Measurements from ENCODE around the gene PTPRG. TPM values are rescaled to one million over a fixed set of nuclear protein-coding genes. Genes with fewer than 3 reads are reported as not detected.

The PTPRG gene
- total and polyA plus RNA-seq, 2 donors (not counting 1 experiment from before 2014, with no cell fraction given): 67.0 to 97.9 TPM

- Histone ChIP-seq H3K9me3 (ENCODE audit: control insufficient read depth, insufficient read depth, low read depth, low read length) (no peaks in the 10 kb centered on the region), H3K27me3 (ENCODE audit: control insufficient read depth, insufficient read depth, low read length) (no peaks in the 10 kb centered on the region), H3K27ac (ENCODE audit: insufficient read depth, low read length) (no peak overlapping the region), H3K4me3 (replicated peaks in 1 of 4; ENCODE audit: control extremely low read depth in 1 of 4, insufficient read depth in 1 of 4, low read depth in 3 of 4, low read length in 4 of 4) (no peak overlapping the region), H3K4me1 (ENCODE audit: control insufficient read depth, extremely low read depth, insufficient read depth, low read length) (peaks cover 3% of the 10 kb centered on the region), H4K20me1 (ENCODE audit: control insufficient read depth, extremely low read depth, insufficient read depth, low read length) (no peaks in the 10 kb centered on the region), H3K36me3 (ENCODE audit: control insufficient read depth, insufficient read depth, low read length) (no peaks in the 10 kb centered on the region), H3K79me2 (ENCODE audit: control insufficient read depth, insufficient read depth, low read length) (no peaks in the 10 kb centered on the region), H2AFZ (ENCODE audit: low read length) (no peak overlapping the region), H3K4me2 (ENCODE audit: extremely low read depth, insufficient read depth, low read length) (no peak overlapping the region), H3K9ac (ENCODE audit: insufficient read depth, low read length) (no peak overlapping the region)
- TF ChIP-seq EZH2 (IDR thresholded peaks at IDR 0.05; ENCODE audit: low read length, missing control alignments) (no peak), CTCF (conservative IDR thresholded peaks at IDR 0.05 in 1 of 2, IDR thresholded peaks at IDR 0.05 in 1 of 2; ENCODE audit: low read depth in 1 of 2, low read length in 2 of 2) (no peak)
- DNase-seq (ENCODE audit: low read depth in 2 of 2): no peak
Observed at GRCh38 chr3:61929617-61930016, 368.2 kb downstream of the PTPRG start.

DNA sequence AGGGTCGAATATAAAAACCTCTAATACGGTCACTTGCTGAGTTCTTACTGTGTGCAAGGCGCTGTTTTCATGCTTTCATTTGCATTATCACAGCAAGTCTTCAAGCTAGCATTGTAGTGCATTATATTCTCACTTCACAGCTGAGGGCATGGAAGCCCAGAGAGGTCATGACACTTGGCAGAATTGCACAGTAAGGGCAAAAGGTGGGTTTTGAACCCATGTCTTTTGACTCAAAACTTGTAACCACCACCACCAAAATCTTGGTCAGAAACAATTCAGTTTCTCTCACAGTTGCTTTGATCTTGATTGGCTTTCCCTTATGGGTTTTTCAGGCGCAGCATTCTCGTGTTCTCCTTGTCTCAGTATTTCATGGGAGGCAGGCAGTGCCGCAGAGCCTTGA, 371.1 kb downstream of the PTPRG start:
- H3K9ac ChIP-seq (ENCODE audit: insufficient read depth, low read length): no peak overlapping the region
- no peak for DNase-seq (ENCODE audit: low read depth in 2 of 2)
- H3K4me1 ChIP-seq (ENCODE audit: control insufficient read depth, extremely low read depth, insufficient read depth, low read length): peaks cover 3% of the 10 kb centered on the region
- no peaks in the 10 kb centered on the region for H3K36me3 ChIP-seq (ENCODE audit: control insufficient read depth, insufficient read depth, low read length)
- H3K4me2 ChIP-seq (ENCODE audit: extremely low read depth, insufficient read depth, low read length): no peak overlapping the region
- no peaks in the 10 kb centered on the region for H3K27me3 ChIP-seq (ENCODE audit: control insufficient read depth, insufficient read depth, low read length)
- no peak overlapping the region for H3K4me3 ChIP-seq (replicated peaks in 1 of 4; ENCODE audit: control extremely low read depth in 1 of 4, insufficient read depth in 1 of 4, low read depth in 3 of 4, low read length in 4 of 4)
- H3K79me2 ChIP-seq (ENCODE audit: control insufficient read depth, insufficient read depth, low read length): no peaks in the 10 kb centered on the region
- H4K20me1 ChIP-seq (ENCODE audit: control insufficient read depth, extremely low read depth, insufficient read depth, low read length): no peaks in the 10 kb centered on the region
- no peak overlapping the region for H3K27ac ChIP-seq (ENCODE audit: insufficient read depth, low read length)
- no peaks in the 10 kb centered on the region for H3K9me3 ChIP-seq (ENCODE audit: control insufficient read depth, insufficient read depth, low read depth, low read length)
- no peak overlapping the region for H2AFZ ChIP-seq (ENCODE audit: low read length)
- no peak for TF ChIP-seq EZH2 (IDR thresholded peaks at IDR 0.05; ENCODE audit: low read length, missing control alignments)
- no peak for TF ChIP-seq CTCF (conservative IDR thresholded peaks at IDR 0.05 in 1 of 2, IDR thresholded peaks at IDR 0.05 in 1 of 2; ENCODE audit: low read depth in 1 of 2, low read length in 2 of 2)

GRCh38 chr3:61933798-61934504, 372.6 kb downstream of the PTPRG start:
- Histone ChIP-seq H3K27ac (ENCODE audit: insufficient read depth, low read length) (no peak overlapping the region), H4K20me1 (ENCODE audit: control insufficient read depth, extremely low read depth, insufficient read depth, low read length) (no peaks in the 10 kb centered on the region), H3K9ac (ENCODE audit: insufficient read depth, low read length) (no peak overlapping the region), H3K4me2 (ENCODE audit: extremely low read depth, insufficient read depth, low read length) (no peak overlapping the region), H3K9me3 (ENCODE audit: control insufficient read depth, insufficient read depth, low read depth, low read length) (no peaks in the 10 kb centered on the region), H3K4me1 (ENCODE audit: control insufficient read depth, extremely low read depth, insufficient read depth, low read length) (no peaks in the 10 kb centered on the region), H2AFZ (ENCODE audit: low read length) (no peak overlapping the region), H3K27me3 (ENCODE audit: control insufficient read depth, insufficient read depth, low read length) (no peaks in the 10 kb centered on the region), H3K79me2 (ENCODE audit: control insufficient read depth, insufficient read depth, low read length) (no peaks in the 10 kb centered on the region), H3K4me3 (replicated peaks in 1 of 4; ENCODE audit: control extremely low read depth in 1 of 4, insufficient read depth in 1 of 4, low read depth in 3 of 4, low read length in 4 of 4) (no peak overlapping the region), H3K36me3 (ENCODE audit: control insufficient read depth, insufficient read depth, low read length) (no peaks in the 10 kb centered on the region)
- no peak for DNase-seq (ENCODE audit: low read depth in 2 of 2)
- TF ChIP-seq CTCF (conservative IDR thresholded peaks at IDR 0.05 in 1 of 2, IDR thresholded peaks at IDR 0.05 in 1 of 2; ENCODE audit: low read depth in 1 of 2, low read length in 2 of 2): no peak
- no peak for TF ChIP-seq EZH2 (IDR thresholded peaks at IDR 0.05; ENCODE audit: low read length, missing control alignments)
